Measurements from ENCODE around the gene PRR5L.

Gene PRR5L

GRCh38 chr11:36398231-36398953 lies 102.3 kb downstream of the PRR5L start:
- H3K9me3 ChIP-seq (ENCODE audit: control insufficient read depth in 1 of 2, low read length in 2 of 2), result no peaks in the 10 kb centered on the region
- H3K4me3 ChIP-seq (ENCODE audit: low read depth in 1 of 2, low read length in 2 of 2), result no peak overlapping the region
- no peaks in the 10 kb centered on the region for H3K4me1 ChIP-seq (ENCODE audit: control insufficient read depth in 1 of 2, insufficient read depth in 2 of 2, low read length in 2 of 2)
- H3K27me3 ChIP-seq (ENCODE audit: low read depth, low read length), result no peaks in the 10 kb centered on the region
- no peak overlapping the region for H3K27ac ChIP-seq (ENCODE audit: low read length)
- no peaks in the 10 kb centered on the region for H3K36me3 ChIP-seq (ENCODE audit: control insufficient read depth in 1 of 2, insufficient read depth in 2 of 2, low read length in 2 of 2)

- no peak overlapping the region for H3K27ac ChIP-seq (ENCODE audit: low read length)
- H3K9me3 ChIP-seq (ENCODE audit: control insufficient read depth in 1 of 2, low read length in 2 of 2), result no peaks in the 10 kb centered on the region
- no peaks in the 10 kb centered on the region for H3K4me1 ChIP-seq (ENCODE audit: control insufficient read depth in 1 of 2, insufficient read depth in 2 of 2, low read length in 2 of 2)
- H3K27me3 ChIP-seq (ENCODE audit: low read depth, low read length), result no peaks in the 10 kb centered on the region
- H3K36me3 ChIP-seq (ENCODE audit: control insufficient read depth in 1 of 2, insufficient read depth in 2 of 2, low read length in 2 of 2), result no peaks in the 10 kb centered on the region
- H3K4me3 ChIP-seq (ENCODE audit: low read depth in 1 of 2, low read length in 2 of 2), result no peak overlapping the region
These were observed 103.1 kb downstream of the PRR5L start for GRCh38 chr11:36399236-36399635.

GRCh38 chr11:36399745-36400144 lies 103.7 kb downstream of the PRR5L start:
- H3K27ac ChIP-seq (ENCODE audit: low read length), result no peak overlapping the region
- H3K27me3 ChIP-seq (ENCODE audit: low read depth, low read length), result no peaks in the 10 kb centered on the region
- H3K9me3 ChIP-seq (ENCODE audit: control insufficient read depth in 1 of 2, low read length in 2 of 2), result no peaks in the 10 kb centered on the region
- no peak overlapping the region for H3K4me3 ChIP-seq (ENCODE audit: low read depth in 1 of 2, low read length in 2 of 2)
- no peaks in the 10 kb centered on the region for H3K4me1 ChIP-seq (ENCODE audit: control insufficient read depth in 1 of 2, insufficient read depth in 2 of 2, low read length in 2 of 2)
- H3K36me3 ChIP-seq (ENCODE audit: control insufficient read depth in 1 of 2, insufficient read depth in 2 of 2, low read length in 2 of 2), result no peaks in the 10 kb centered on the region

GRCh38 chr11:36400766-36401455 lies 104.8 kb downstream of the PRR5L start:
- Histone ChIP-seq H3K9me3 (ENCODE audit: control insufficient read depth in 1 of 2, low read length in 2 of 2) (no peaks in the 10 kb centered on the region), H3K36me3 (ENCODE audit: control insufficient read depth in 1 of 2, insufficient read depth in 2 of 2, low read length in 2 of 2) (no peaks in the 10 kb centered on the region), H3K4me1 (ENCODE audit: control insufficient read depth in 1 of 2, insufficient read depth in 2 of 2, low read length in 2 of 2) (no peaks in the 10 kb centered on the region), H3K27ac (ENCODE audit: low read length) (no peak overlapping the region), H3K27me3 (ENCODE audit: low read depth, low read length) (no peaks in the 10 kb centered on the region), H3K4me3 (ENCODE audit: low read depth in 1 of 2, low read length in 2 of 2) (no peak overlapping the region)

- Histone ChIP-seq H3K9me3 (ENCODE audit: control insufficient read depth in 1 of 2, low read length in 2 of 2) (no peaks in the 10 kb centered on the region), H3K27ac (ENCODE audit: low read length) (no peak overlapping the region), H3K4me3 (ENCODE audit: low read depth in 1 of 2, low read length in 2 of 2) (no peak overlapping the region), H3K36me3 (ENCODE audit: control insufficient read depth in 1 of 2, insufficient read depth in 2 of 2, low read length in 2 of 2) (no peaks in the 10 kb centered on the region), H3K27me3 (ENCODE audit: low read depth, low read length) (no peaks in the 10 kb centered on the region), H3K4me1 (ENCODE audit: control insufficient read depth in 1 of 2, insufficient read depth in 2 of 2, low read length in 2 of 2) (no peaks in the 10 kb centered on the region)
These were observed 106.6 kb downstream of the PRR5L start for GRCh38 chr11:36402568-36403170.

GRCh38 chr11:36403661-36404060 lies 107.6 kb downstream of the PRR5L start:
- Histone ChIP-seq H3K27me3 (ENCODE audit: low read depth, low read length) (no peaks in the 10 kb centered on the region), H3K4me3 (ENCODE audit: low read depth in 1 of 2, low read length in 2 of 2) (no peak overlapping the region), H3K4me1 (ENCODE audit: control insufficient read depth in 1 of 2, insufficient read depth in 2 of 2, low read length in 2 of 2) (no peaks in the 10 kb centered on the region), H3K9me3 (ENCODE audit: control insufficient read depth in 1 of 2, low read length in 2 of 2) (no peaks in the 10 kb centered on the region), H3K36me3 (ENCODE audit: control insufficient read depth in 1 of 2, insufficient read depth in 2 of 2, low read length in 2 of 2) (no peaks in the 10 kb centered on the region), H3K27ac (ENCODE audit: low read length) (no peak overlapping the region)

- H3K4me1 ChIP-seq (ENCODE audit: control insufficient read depth in 1 of 2, insufficient read depth in 2 of 2, low read length in 2 of 2), result peaks cover 0 to 4% of the 10 kb centered on the region in 2 donors
- no peaks in the 10 kb centered on the region for H3K36me3 ChIP-seq (ENCODE audit: control insufficient read depth in 1 of 2, insufficient read depth in 2 of 2, low read length in 2 of 2)
- H3K9me3 ChIP-seq (ENCODE audit: control insufficient read depth in 1 of 2, low read length in 2 of 2), result no peaks in the 10 kb centered on the region
- no peaks in the 10 kb centered on the region for H3K27me3 ChIP-seq (ENCODE audit: low read depth, low read length)
- H3K4me3 ChIP-seq (ENCODE audit: low read depth in 1 of 2, low read length in 2 of 2), result no peak overlapping the region
- no peak overlapping the region for H3K27ac ChIP-seq (ENCODE audit: low read length)
These were observed 108.7 kb downstream of the PRR5L start for GRCh38 chr11:36404831-36405230.

GRCh38 chr11:36405585-36406367 lies 109.7 kb downstream of the PRR5L start:
- no peaks in the 10 kb centered on the region for H3K27me3 ChIP-seq (ENCODE audit: low read depth, low read length)
- H3K27ac ChIP-seq (ENCODE audit: low read length), result no peak overlapping the region
- H3K36me3 ChIP-seq (ENCODE audit: control insufficient read depth in 1 of 2, insufficient read depth in 2 of 2, low read length in 2 of 2), result no peaks in the 10 kb centered on the region
- no peaks in the 10 kb centered on the region for H3K9me3 ChIP-seq (ENCODE audit: control insufficient read depth in 1 of 2, low read length in 2 of 2)
- no peak overlapping the region for H3K4me3 ChIP-seq (ENCODE audit: low read depth in 1 of 2, low read length in 2 of 2)
- H3K4me1 ChIP-seq (ENCODE audit: control insufficient read depth in 1 of 2, insufficient read depth in 2 of 2, low read length in 2 of 2), result peaks cover 0 to 4% of the 10 kb centered on the region in 2 donors

GRCh38 chr11:36407356-36407755 lies 111.3 kb downstream of the PRR5L start:
- Histone ChIP-seq H3K9me3 (ENCODE audit: control insufficient read depth in 1 of 2, low read length in 2 of 2) (no peaks in the 10 kb centered on the region), H3K27me3 (ENCODE audit: low read depth, low read length) (no peaks in the 10 kb centered on the region), H3K4me1 (ENCODE audit: control insufficient read depth in 1 of 2, insufficient read depth in 2 of 2, low read length in 2 of 2) (peaks cover 0 to 4% of the 10 kb centered on the region in 2 donors), H3K36me3 (ENCODE audit: control insufficient read depth in 1 of 2, insufficient read depth in 2 of 2, low read length in 2 of 2) (no peaks in the 10 kb centered on the region), H3K27ac (ENCODE audit: low read length) (no peak overlapping the region), H3K4me3 (ENCODE audit: low read depth in 1 of 2, low read length in 2 of 2) (no peak overlapping the region)

- no peaks in the 10 kb centered on the region for H3K27me3 ChIP-seq (ENCODE audit: low read depth, low read length)
- H3K27ac ChIP-seq (ENCODE audit: low read length), result no peak overlapping the region
- H3K36me3 ChIP-seq (ENCODE audit: control insufficient read depth in 1 of 2, insufficient read depth in 2 of 2, low read length in 2 of 2), result no peaks in the 10 kb centered on the region
These were observed 112.5 kb downstream of the PRR5L start for GRCh38 chr11:36408498-36409136.

More at GRCh38 chr11:36408498-36409136, 112.5 kb downstream of the PRR5L start:
- Histone ChIP-seq H3K9me3 (ENCODE audit: control insufficient read depth in 1 of 2, low read length in 2 of 2) (no peaks in the 10 kb centered on the region), H3K4me3 (ENCODE audit: low read depth in 1 of 2, low read length in 2 of 2) (no peak overlapping the region), H3K4me1 (ENCODE audit: control insufficient read depth in 1 of 2, insufficient read depth in 2 of 2, low read length in 2 of 2) (peaks cover 0 to 4% of the 10 kb centered on the region in 2 donors)

Measured in muscle layer of duodenum (tissue), 2 donors.